ENCODE data around the gene WNK3. TPM values are rescaled to one million over a fixed set of nuclear protein-coding genes. Genes with fewer than 3 reads are reported as not detected.
A peak's percentile ranks its signal among the peaks of the same experiment; 100 is the strongest.

WNK3 gene
- polyA plus RNA-seq, 2 of the 4 experiments (the other 2 are of a cell fraction) = 0.08 TPM; not detected in 1

DNA sequence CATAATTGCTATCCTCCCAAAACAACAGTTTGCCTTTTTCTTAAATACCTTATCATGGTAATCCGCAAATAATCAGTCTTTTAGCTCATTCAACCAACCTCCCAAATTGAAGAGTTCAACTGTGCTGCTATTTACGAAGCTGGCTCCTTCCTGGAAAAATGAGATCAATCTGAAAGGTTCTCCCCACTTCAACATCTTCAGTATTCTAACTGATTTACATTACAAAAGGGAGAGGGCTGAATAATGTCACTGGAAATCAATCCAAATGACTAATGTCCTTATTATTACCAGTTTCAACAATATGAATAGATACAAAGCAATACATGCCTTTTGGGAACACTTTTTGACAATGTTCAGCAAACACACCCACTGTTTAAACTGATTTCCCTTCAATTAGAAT, 86.2 kb downstream of the WNK3 start:
- Histone ChIP-seq H3K4me3 (no peak overlapping the region), H3K27ac (no peak overlapping the region), H3K4me1 (no peaks in the 10 kb centered on the region), H3K9me3 (no peaks in the 10 kb centered on the region), H3K4me2 (no peak overlapping the region)
- no peak for DNase-seq (ENCODE audit: low read depth in 1 of 2, low spot score in 1 of 2)
- 45% methylated on average over 2 of the region's 2 CpGs for WGBS (ENCODE audit: missing lambda C conversion rate)
- ATAC-seq = no peak
- POLR2A ChIA-PET = no interaction called here
- TF ChIP-seq GATA3 (IDR thresholded peaks at IDR 0.05; ENCODE audit: borderline replicate concordance) (no peak), JUNB (IDR thresholded peaks at IDR 0.05) (no peak), TP53 (CRISPR knock-in tag; IDR thresholded peaks at IDR 0.05) (no peak), BHLHE40 (IDR thresholded peaks at IDR 0.05; ENCODE audit: low read depth, low read length) (no peak), FOSB (CRISPR knock-in tag; IDR thresholded peaks at IDR 0.05) (no peak), CEBPB (IDR thresholded peaks at IDR 0.05) (no peak)
- CTCF ChIA-PET = no interaction called here
- FAIRE-seq = peak; percentile 36

- peaks cover 5% of the 10 kb centered on the region; the same call in 1 of the 3 replicates for H3K4me1 ChIP-seq
- 7% methylated on average over 1 of the region's 1 CpG for WGBS (ENCODE audit: missing lambda C conversion rate)
- peak overlapping the region; percentile 52 for H3K4me2 ChIP-seq
- no peak overlapping the region for H3K27ac ChIP-seq
- H3K9me3 ChIP-seq = no peaks in the 10 kb centered on the region
- no peak overlapping the region for H3K4me3 ChIP-seq
- ChIA-PET POLR2A (no interaction called here), CTCF (interaction anchor here (0.9 to 2.1 kb wide), 10 partner anchors 11 to 809 kb away, joined by 3 to 6 read pairs (median 4); no protein-coding TSS in a partner anchor)
- DNase-seq (ENCODE audit: low read depth in 1 of 2, low spot score in 1 of 2) = peak; percentile 15 to 48
- FAIRE-seq = peak; percentile 99
- peak; percentile 85 to 92 for ATAC-seq
- TF ChIP-seq, protein P1, sequence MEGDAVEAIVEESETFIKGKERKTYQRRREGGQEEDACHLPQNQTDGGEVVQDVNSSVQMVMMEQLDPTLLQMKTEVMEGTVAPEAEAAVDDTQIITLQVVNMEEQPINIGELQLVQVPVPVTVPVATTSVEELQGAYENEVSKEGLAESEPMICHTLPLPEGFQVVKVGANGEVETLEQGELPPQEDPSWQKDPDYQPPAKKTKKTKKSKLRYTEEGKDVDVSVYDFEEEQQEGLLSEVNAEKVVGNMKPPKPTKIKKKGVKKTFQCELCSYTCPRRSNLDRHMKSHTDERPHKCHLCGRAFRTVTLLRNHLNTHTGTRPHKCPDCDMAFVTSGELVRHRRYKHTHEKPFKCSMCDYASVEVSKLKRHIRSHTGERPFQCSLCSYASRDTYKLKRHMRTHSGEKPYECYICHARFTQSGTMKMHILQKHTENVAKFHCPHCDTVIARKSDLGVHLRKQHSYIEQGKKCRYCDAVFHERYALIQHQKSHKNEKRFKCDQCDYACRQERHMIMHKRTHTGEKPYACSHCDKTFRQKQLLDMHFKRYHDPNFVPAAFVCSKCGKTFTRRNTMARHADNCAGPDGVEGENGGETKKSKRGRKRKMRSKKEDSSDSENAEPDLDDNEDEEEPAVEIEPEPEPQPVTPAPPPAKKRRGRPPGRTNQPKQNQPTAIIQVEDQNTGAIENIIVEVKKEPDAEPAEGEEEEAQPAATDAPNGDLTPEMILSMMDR (IDR thresholded peaks at IDR 0.05) = peak; percentile 53
- TF ChIP-seq SMC3 (IDR thresholded peaks at IDR 0.05) (peak; percentile 66), RAD21 (conservative IDR thresholded peaks at IDR 0.05 in 1 of 2, IDR thresholded peaks at IDR 0.05 in 1 of 2) (peak; percentile 57 to 58), RCOR1 (IDR thresholded peaks at IDR 0.05; ENCODE audit: low read depth, low read length) (no peak)
Observed at GRCh38 chrX:54248309-54248708, 109.5 kb downstream of the WNK3 start.

DNA sequence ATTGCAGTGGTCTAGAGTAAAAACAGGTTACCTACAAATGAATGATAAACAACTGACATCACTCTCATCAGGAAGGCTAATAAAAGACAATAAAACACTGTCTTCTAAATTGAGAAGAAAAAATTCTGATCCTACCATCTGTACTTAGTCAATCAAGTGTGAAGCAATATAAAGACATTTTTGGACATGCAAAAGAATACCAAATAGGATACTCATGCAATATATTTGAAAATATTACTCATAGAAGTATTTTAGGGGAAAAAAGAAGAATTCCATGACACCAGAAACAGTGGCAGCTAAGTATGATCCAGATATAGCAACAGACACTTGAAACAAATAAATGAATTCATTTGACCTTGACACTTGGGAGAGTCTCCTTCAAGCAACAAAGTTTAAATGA, 111.0 kb downstream of the WNK3 start:
- Histone ChIP-seq H3K4me2 (no peak overlapping the region), H3K9me3 (no peaks in the 10 kb centered on the region), H3K4me3 (no peak overlapping the region), H3K27ac (no peak overlapping the region), H3K4me1 (peaks cover 5% of the 10 kb centered on the region; the same call in 1 of the 3 replicates)
- DNase-seq (ENCODE audit: low read depth in 1 of 2, low spot score in 1 of 2) (no peak), ATAC-seq (no peak), FAIRE-seq (no peak)
- TF ChIP-seq CHD2 (IDR thresholded peaks at IDR 0.05; ENCODE audit: low read length, partially characterized antibody) (no peak), RARB (CRISPR knock-in tag; IDR thresholded peaks at IDR 0.05) (no peak), ZC3H11A (IDR thresholded peaks at IDR 0.05) (no peak), HOXB13 (CRISPR knock-in tag; IDR thresholded peaks at IDR 0.05; ENCODE audit: low read depth) (no peak), EHF (CRISPR knock-in tag; IDR thresholded peaks at IDR 0.05) (no peak), GATA3 (IDR thresholded peaks at IDR 0.05; ENCODE audit: borderline replicate concordance) (no peak), MAFK (IDR thresholded peaks at IDR 0.05; ENCODE audit: partially characterized antibody) (no peak), ZSCAN20 (CRISPR knock-in tag; IDR thresholded peaks at IDR 0.05) (no peak), HMGXB4 (CRISPR knock-in tag; IDR thresholded peaks at IDR 0.05; ENCODE audit: borderline replicate concordance) (no peak), NFE2L2 (conservative IDR thresholded peaks at IDR 0.05; ENCODE audit: low read length) (no peak), JUN (IDR thresholded peaks at IDR 0.05) (no peak), CHD4 (IDR thresholded peaks at IDR 0.05; ENCODE audit: borderline replicate concordance) (no peak), FOSB (CRISPR knock-in tag; IDR thresholded peaks at IDR 0.05) (no peak), KDM5A (IDR thresholded peaks at IDR 0.05) (no peak)
- TF ChIP-seq, protein P2, sequence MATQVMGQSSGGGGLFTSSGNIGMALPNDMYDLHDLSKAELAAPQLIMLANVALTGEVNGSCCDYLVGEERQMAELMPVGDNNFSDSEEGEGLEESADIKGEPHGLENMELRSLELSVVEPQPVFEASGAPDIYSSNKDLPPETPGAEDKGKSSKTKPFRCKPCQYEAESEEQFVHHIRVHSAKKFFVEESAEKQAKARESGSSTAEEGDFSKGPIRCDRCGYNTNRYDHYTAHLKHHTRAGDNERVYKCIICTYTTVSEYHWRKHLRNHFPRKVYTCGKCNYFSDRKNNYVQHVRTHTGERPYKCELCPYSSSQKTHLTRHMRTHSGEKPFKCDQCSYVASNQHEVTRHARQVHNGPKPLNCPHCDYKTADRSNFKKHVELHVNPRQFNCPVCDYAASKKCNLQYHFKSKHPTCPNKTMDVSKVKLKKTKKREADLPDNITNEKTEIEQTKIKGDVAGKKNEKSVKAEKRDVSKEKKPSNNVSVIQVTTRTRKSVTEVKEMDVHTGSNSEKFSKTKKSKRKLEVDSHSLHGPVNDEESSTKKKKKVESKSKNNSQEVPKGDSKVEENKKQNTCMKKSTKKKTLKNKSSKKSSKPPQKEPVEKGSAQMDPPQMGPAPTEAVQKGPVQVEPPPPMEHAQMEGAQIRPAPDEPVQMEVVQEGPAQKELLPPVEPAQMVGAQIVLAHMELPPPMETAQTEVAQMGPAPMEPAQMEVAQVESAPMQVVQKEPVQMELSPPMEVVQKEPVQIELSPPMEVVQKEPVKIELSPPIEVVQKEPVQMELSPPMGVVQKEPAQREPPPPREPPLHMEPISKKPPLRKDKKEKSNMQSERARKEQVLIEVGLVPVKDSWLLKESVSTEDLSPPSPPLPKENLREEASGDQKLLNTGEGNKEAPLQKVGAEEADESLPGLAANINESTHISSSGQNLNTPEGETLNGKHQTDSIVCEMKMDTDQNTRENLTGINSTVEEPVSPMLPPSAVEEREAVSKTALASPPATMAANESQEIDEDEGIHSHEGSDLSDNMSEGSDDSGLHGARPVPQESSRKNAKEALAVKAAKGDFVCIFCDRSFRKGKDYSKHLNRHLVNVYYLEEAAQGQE (IDR thresholded peaks at IDR 0.05) = no peak
- CTCF ChIA-PET = interaction anchor here (1.7 to 2.1 kb wide), 3 partner anchors 12 to 810 kb away, joined by 4 to 6 read pairs (median 4); no protein-coding TSS in a partner anchor
- POLR2A ChIA-PET = no interaction called here

Data from A549 (cell line).